ENCODE results near the gene CARD11. TPM values are rescaled to one million over a fixed set of nuclear protein-coding genes. Genes with fewer than 3 reads are reported as not detected.
A peak's percentile ranks its signal among the peaks of the same experiment; 100 is the strongest.

CARD11 gene
- total RNA-seq, 1 donor from 2014 or later, result 1.7 TPM

- TF ChIP-seq CTCF (IDR thresholded peaks at IDR 0.05), result no peak
- peaks cover 3% of the 10 kb centered on the region for H3K27me3 Mint-ChIP-seq (ENCODE audit: low read depth)
- no peak overlapping the region for H3K27ac Mint-ChIP-seq (ENCODE audit: unreplicated experiment)
- H3K36me3 Mint-ChIP-seq (ENCODE audit: low read depth), result no peaks in the 10 kb centered on the region
- H3K4me1 Mint-ChIP-seq (ENCODE audit: low read depth), result peaks cover 8% of the 10 kb centered on the region
- DNase-seq (ENCODE audit: low spot score), result no peak
- no peak overlapping the region for H3K4me3 Mint-ChIP-seq (ENCODE audit: unreplicated experiment)
- H3K9me3 Mint-ChIP-seq (ENCODE audit: low read depth), result no peaks in the 10 kb centered on the region
Observed at GRCh38 chr7:2897023-2897422, 146.6 kb downstream of the CARD11 start.

GRCh38 chr7:2896131-2896530, 147.5 kb downstream of the CARD11 start:
- TF ChIP-seq CTCF (IDR thresholded peaks at IDR 0.05), result no peak
- Mint-ChIP-seq H3K4me3 (ENCODE audit: unreplicated experiment) (no peak overlapping the region), H3K4me1 (ENCODE audit: low read depth) (peaks cover 8% of the 10 kb centered on the region), H3K27me3 (ENCODE audit: low read depth) (peaks cover 3% of the 10 kb centered on the region), H3K9me3 (ENCODE audit: low read depth) (no peaks in the 10 kb centered on the region), H3K27ac (ENCODE audit: unreplicated experiment) (no peak overlapping the region), H3K36me3 (ENCODE audit: low read depth) (no peaks in the 10 kb centered on the region)
- DNase-seq (ENCODE audit: low spot score), result no peak

DNA sequence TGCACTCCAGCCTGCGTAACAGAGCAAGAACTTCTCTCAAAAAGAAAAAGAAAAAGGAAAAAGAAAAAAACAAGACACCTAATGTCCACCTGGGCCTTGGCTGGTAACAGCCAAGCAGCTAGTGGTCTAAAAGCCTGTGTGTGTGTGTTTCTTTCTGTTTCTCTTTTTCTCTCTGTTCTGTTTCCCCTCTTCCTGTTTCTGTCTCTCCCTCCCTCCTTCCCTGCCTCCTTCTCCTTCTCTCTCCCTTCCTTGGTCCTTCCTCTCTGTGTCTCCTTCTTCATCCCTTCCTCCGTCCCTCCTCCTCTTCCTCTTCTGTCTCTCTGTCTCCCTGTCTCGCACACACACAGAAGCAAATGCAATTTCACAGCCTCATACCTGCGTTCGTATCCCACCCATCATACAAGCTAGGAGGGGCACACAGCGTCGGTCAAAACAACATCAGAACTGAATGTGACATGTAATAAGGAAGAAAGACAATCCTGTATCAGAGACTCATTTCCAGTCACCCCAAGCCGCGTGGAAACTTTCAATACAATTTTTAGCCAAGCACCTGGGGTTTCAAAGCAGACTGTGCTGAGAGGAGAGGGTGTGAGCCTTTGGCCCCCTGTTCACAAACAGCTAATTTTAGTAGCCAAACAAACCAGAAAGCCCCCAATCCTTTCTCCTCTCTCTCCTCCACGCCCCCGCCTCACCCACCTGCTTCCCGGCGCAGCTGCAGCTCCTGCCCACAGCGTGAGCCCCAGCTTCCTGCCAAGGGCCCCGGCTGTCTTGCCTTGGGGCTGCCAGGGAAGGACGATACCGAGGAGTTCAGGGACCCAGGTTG, 149.3 kb downstream of the CARD11 start:
- H3K4me1 Mint-ChIP-seq (ENCODE audit: low read depth), result peaks cover 8% of the 10 kb centered on the region
- H3K9me3 Mint-ChIP-seq (ENCODE audit: low read depth), result no peaks in the 10 kb centered on the region
- no peak for DNase-seq (ENCODE audit: low spot score)
- no peak for TF ChIP-seq CTCF (IDR thresholded peaks at IDR 0.05)
- H3K36me3 Mint-ChIP-seq (ENCODE audit: low read depth), result no peaks in the 10 kb centered on the region
- H3K27ac Mint-ChIP-seq (ENCODE audit: unreplicated experiment), result peak overlapping the region; percentile 5
- H3K4me3 Mint-ChIP-seq (ENCODE audit: unreplicated experiment), result no peak overlapping the region
- H3K27me3 Mint-ChIP-seq (ENCODE audit: low read depth), result peaks cover 3% of the 10 kb centered on the region

DNA sequence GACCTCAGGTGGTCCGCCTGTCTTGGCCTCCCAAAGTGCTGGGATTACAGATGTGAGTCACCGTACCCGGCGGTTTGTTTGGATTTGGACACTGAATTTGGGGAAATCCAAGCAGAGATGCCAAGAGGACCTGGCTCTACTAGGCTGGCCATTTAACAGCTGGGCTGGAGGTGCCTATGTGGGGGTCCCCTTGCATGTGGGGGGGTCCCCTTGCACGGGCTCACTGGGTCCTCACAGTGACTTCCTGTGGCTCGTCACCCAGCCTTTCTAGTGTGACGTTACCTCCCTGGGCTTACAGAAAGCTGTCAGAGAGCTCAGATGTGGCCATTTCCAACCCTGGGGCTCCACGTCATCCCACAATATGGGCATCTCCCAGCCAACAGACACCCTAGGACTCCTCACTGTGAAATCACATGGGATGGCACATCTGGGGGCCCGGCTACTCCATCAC, 150.2 kb downstream of the CARD11 start:
- H3K4me3 Mint-ChIP-seq (ENCODE audit: unreplicated experiment), result no peak overlapping the region
- no peaks in the 10 kb centered on the region for H3K9me3 Mint-ChIP-seq (ENCODE audit: low read depth)
- TF ChIP-seq CTCF (IDR thresholded peaks at IDR 0.05), result no peak
- H3K27ac Mint-ChIP-seq (ENCODE audit: unreplicated experiment), result no peak overlapping the region
- H3K27me3 Mint-ChIP-seq (ENCODE audit: low read depth), result peaks cover 3% of the 10 kb centered on the region
- no peak for DNase-seq (ENCODE audit: low spot score)
- no peaks in the 10 kb centered on the region for H3K36me3 Mint-ChIP-seq (ENCODE audit: low read depth)
- H3K4me1 Mint-ChIP-seq (ENCODE audit: low read depth), result peaks cover 8% of the 10 kb centered on the region

- Mint-ChIP-seq H3K27ac (ENCODE audit: unreplicated experiment) (no peak overlapping the region), H3K4me1 (ENCODE audit: low read depth) (peaks cover 8% of the 10 kb centered on the region), H3K4me3 (ENCODE audit: unreplicated experiment) (no peak overlapping the region), H3K36me3 (ENCODE audit: low read depth) (no peaks in the 10 kb centered on the region), H3K27me3 (ENCODE audit: low read depth) (peaks cover 3% of the 10 kb centered on the region), H3K9me3 (ENCODE audit: low read depth) (no peaks in the 10 kb centered on the region)
- DNase-seq (ENCODE audit: low spot score), result no peak
- TF ChIP-seq CTCF (IDR thresholded peaks at IDR 0.05), result no peak
Observed at GRCh38 chr7:2892549-2892948, 151.1 kb downstream of the CARD11 start.

Measured in chondrocyte (in vitro differentiated cells).